SK-N-SH (cell line): ENCODE data around the gene DRAP1.

Source experiments
- CTCF ChIP-seq: fragments of 200-600 bp; sonication (generic); IDR thresholded peaks from 2 replicates; pipeline ENCODE4 v1.6.1; 2017; ENCODE audit warnings: antibody characterized with exemption, mild to moderate bottlenecking, moderate library complexity
- EP300 ChIP-seq, 2 experiments: IDR thresholded peaks; 2 replicates each; pipeline versions ENCODE4 v1.4.0 to v1.6.1; 2012; ENCODE audit warnings: borderline replicate concordance in 1 of 2, low read depth in 1 of 2, low read length in 1 of 2
- PBX3 ChIP-seq: IDR thresholded peaks from 2 replicates; pipeline ENCODE4; 2012
- POLR2AphosphoS5 ChIP-seq: IDR thresholded peaks from 2 replicates; pipeline ENCODE4 v1.6.1; 2012; ENCODE audit warnings: low read depth, low read length
- SIN3A ChIP-seq: IDR thresholded peaks from 2 replicates; pipeline ENCODE4 v1.6.1; 2012; ENCODE audit warnings: low read depth, mild to moderate bottlenecking, low read length, moderate library complexity, borderline replicate concordance

- TF ChIP-seq SIN3A (no peak), POLR2AphosphoS5 (no peak), PBX3 (no peak), EP300 (IDR thresholded peaks at IDR 0.05; ENCODE audit: borderline replicate concordance in 1 of 2, low read depth in 1 of 2, low read length in 1 of 2) (no peak), CTCF (no peak)
These were observed 41.6 kb downstream of the DRAP1 start for GRCh38 chr11:65960824-65961266.
